HG03520 (cell line): ENCODE measurements around the gene RAD51.

Experiments
- ATAC-seq: cut with Tn5 transposase; IDR thresholded peaks from one replicate; pipeline ENCODE4 v1.9.1; 2021; ENCODE audit warnings: mild to moderate bottlenecking, moderate library complexity; ENCODE audit not compliant: unreplicated experiment

The RAD51 gene

DNA sequence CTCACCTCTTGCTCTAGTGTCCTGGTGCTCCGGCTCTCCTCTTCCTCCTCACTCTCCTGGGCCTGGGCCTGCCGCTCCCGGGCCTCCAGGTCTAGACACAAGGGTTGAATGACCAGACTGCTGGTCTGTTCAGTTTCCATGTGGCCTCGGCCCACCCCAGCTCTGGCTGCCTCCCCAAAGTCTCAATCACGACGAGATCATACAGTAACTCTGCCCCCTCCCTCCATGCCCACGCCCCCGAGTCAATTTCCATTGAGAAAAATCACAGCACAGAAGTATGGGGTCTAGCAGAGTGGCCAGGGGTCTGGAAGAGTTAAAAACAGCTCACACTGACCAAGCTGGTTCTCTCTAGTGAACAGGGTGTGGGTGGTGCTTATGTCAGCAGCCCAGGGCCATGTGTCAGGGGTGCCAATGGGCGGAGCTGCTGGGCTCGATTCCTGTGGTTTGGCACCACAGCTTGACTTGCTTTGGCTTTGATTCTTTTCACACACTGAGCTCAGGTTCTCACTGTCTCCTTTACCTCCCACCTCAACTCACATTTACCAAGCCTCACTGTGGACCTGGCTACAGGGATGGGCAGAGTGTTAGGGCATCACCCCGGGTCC is 81.7 kb downstream of the RAD51 start:
- ATAC-seq, result no peak
